ENCODE results near the gene TMEM236.

- TF ChIP-seq CTCF (conservative IDR thresholded peaks at IDR 0.05) (no peak), EZH2 (IDR thresholded peaks at IDR 0.05; ENCODE audit: low read depth) (no peak)
Measured at GRCh38 chr10:17787087-17787961, 35.3 kb downstream of the TMEM236 start.

Measured in PC-9 (cell line).